K562 (cell line): ENCODE results near the gene FANCC. TPM values are rescaled to one million over a fixed set of nuclear protein-coding genes. Genes with fewer than 3 reads are reported as not detected.

ENCODE experiments used
- ATAC-seq: fragments of 200-7000 bp; cut with Tn5 transposase; 3 replicates; pipeline ENCODE4 v1.9.1; 2020; ENCODE audit warnings: moderate library complexity
- BruUV-seq: library from RNA; stranded (reverse); fragments of 400-500 nt; replicated peaks from 2 replicates; lab custom pipeline; 2021; lab: Mats Ljungman, UMichigan
- CTCF ChIA-PET: fragments of 300-600 bp; formaldehyde crosslinking; extraction: SDS; loops from one replicate; lab custom pipeline; 2021; ENCODE audit warnings: low intra/inter-chr PET ratio; lab: Yijun Ruan, JAX
- POLR2A ChIA-PET: fragments of 300-600, 350-650 bp; sonication (Branson Sonifier 250); formaldehyde crosslinking; extraction: SDS; loops from one replicate; lab custom pipeline; 2021; ENCODE audit warnings: antibody characterized with exemption, inconsistent platforms; lab: Yijun Ruan, JAX
- DNase-seq, 4 experiments: peaks; one replicate each; pipeline versions ENCODE4 v3.0.0 to v3.0.0-alpha.2; 2011 to 2018; ENCODE audit warnings: low spot score in 3 of 4, mixed read lengths in 3 of 4; ENCODE audit errors: extremely low read depth in 1 of 4
- FAIRE-seq: peaks from 2 replicates; lab custom pipeline; 2011; peaks lifted over from hg19 to GRCh38; lab: Jason Lieb, UNC
- H2AFZ ChIP-seq: 2 replicates; pipeline ENCODE4 v1.6.0; 2011; ENCODE audit warnings: low read depth, low read length, control low read depth, inconsistent platforms
- H3K27ac ChIP-seq: fragments of 200-600 bp; 3 replicates; pipeline ENCODE4 v1.8.0; 2011; ENCODE audit warnings: low read depth, mild to moderate bottlenecking, control low read depth, inconsistent platforms, low read length, moderate library complexity, mixed read lengths; ENCODE audit errors: extremely low read depth
- H3K27me3 ChIP-seq, 2 experiments: fragments of 300-600 bp in 1 of 2; 2 replicates in 1 of 2; 3 replicates in 1 of 2; pipeline versions ENCODE4 v1.6.0 to v1.8.0; 2011; ENCODE audit warnings: inconsistent platforms in 2 of 2, low read length in 2 of 2, mild to moderate bottlenecking in 1 of 2, mixed read lengths in 1 of 2, moderate library complexity in 1 of 2; ENCODE audit not compliant: control insufficient read depth in 2 of 2, insufficient read depth in 2 of 2
- H3K36me3 ChIP-seq: fragments of 300-600 bp; 3 replicates; pipeline ENCODE4 v1.8.0; 2011; ENCODE audit warnings: mild to moderate bottlenecking, low read length, inconsistent platforms; ENCODE audit not compliant: control insufficient read depth, insufficient read depth
- H3K4me1 ChIP-seq, 2 experiments: fragments of 200-600 bp in 1 of 2; replicated peaks in 1 of 2; 2 replicates in 1 of 2; 3 replicates in 1 of 2; pipeline versions ENCODE4 v1.5.1 to v1.8.0; 2011; ENCODE audit warnings: inconsistent platforms in 2 of 2, low read length in 2 of 2, mild to moderate bottlenecking in 1 of 2, mixed read lengths in 1 of 2, moderate library complexity in 1 of 2; ENCODE audit not compliant: control insufficient read depth in 2 of 2, insufficient read depth in 2 of 2
- H3K4me2 ChIP-seq: 2 replicates; pipeline ENCODE4 v1.6.1; 2011; ENCODE audit warnings: low read length, control low read depth, inconsistent platforms, mixed read lengths; ENCODE audit not compliant: insufficient read depth
- H3K4me3 ChIP-seq: fragments of 200-600 bp; sonication (generic), shearing (Covaris generic); 2 replicates; pipeline ENCODE4 v1.5.1; 2016; ENCODE audit warnings: control low read depth, inconsistent platforms
- H3K79me2 ChIP-seq: fragments of 200-600 bp; 3 replicates; pipeline ENCODE4 v1.8.0; 2011; ENCODE audit warnings: low read length, inconsistent platforms; ENCODE audit not compliant: control insufficient read depth, insufficient read depth
- H3K9ac ChIP-seq, 2 experiments: 2 replicates each; pipeline versions ENCODE4 v1.6.0 to v1.6.1; 2011; ENCODE audit warnings: low read depth in 2 of 2, low read length in 2 of 2, control low read depth in 1 of 2, inconsistent platforms in 1 of 2, mild to moderate bottlenecking in 1 of 2, mixed read lengths in 1 of 2; ENCODE audit not compliant: insufficient read depth in 1 of 2
- H3K9me1 ChIP-seq: one replicate; pipeline ENCODE4 v1.6.0; 2011; ENCODE audit warnings: inconsistent platforms, mild to moderate bottlenecking, low read length, moderate library complexity; ENCODE audit not compliant: control insufficient read depth, insufficient read depth
- H3K9me3 ChIP-seq: replicated peaks from 2 replicates; pipeline ENCODE4 v1.5.1; 2011; ENCODE audit warnings: low read depth, low read length, inconsistent platforms; ENCODE audit not compliant: control insufficient read depth, insufficient read depth
- H4K20me1 ChIP-seq: replicated peaks from 2 replicates; pipeline ENCODE4 v1.6.1; 2011; ENCODE audit warnings: low read length, inconsistent platforms, mixed read lengths; ENCODE audit not compliant: control insufficient read depth, insufficient read depth
- BCL6 ChIP-seq: fragments of 250-450 bp; sonication (Bioruptor Pico); IDR thresholded peaks from 2 replicates; pipeline ENCODE4 v1.4.0; 2020
- CTBP1 ChIP-seq: fragments of 450-650 bp; IDR thresholded peaks from 2 replicates; pipeline ENCODE4 v1.6.1; 2016; ENCODE audit warnings: borderline replicate concordance
- FOSL1 ChIP-seq: fragments of 200-800 bp; sonication (Bioruptor generic); conservative IDR thresholded peaks from 2 replicates; pipeline ENCODE4 v1.6.1; 2016; ENCODE audit warnings: missing genetic modification characterization, missing compliant biosample characterization
- NELFE ChIP-seq: IDR thresholded peaks from 2 replicates; pipeline ENCODE4 v1.6.1; 2011; ENCODE audit warnings: mild to moderate bottlenecking; ENCODE audit not compliant: insufficient read depth, insufficient read length
- PML ChIP-seq: IDR thresholded peaks from 2 replicates; pipeline ENCODE4 v1.6.1; 2012; ENCODE audit warnings: low read length, inconsistent platforms
- RBBP5 ChIP-seq: fragments of 200-600 bp; sonication (generic); IDR thresholded peaks from 2 replicates; pipeline ENCODE4 v1.6.1; 2012; ENCODE audit warnings: borderline replicate concordance, mild to moderate bottlenecking, low read length, control low read depth, inconsistent platforms; ENCODE audit not compliant: insufficient read depth, poor library complexity, severe bottlenecking
- RBM22 ChIP-seq: fragments of 200-400 bp; formaldehyde crosslinking; IDR thresholded peaks from 2 replicates; pipeline ENCODE4 v1.6.1; 2018; ENCODE audit warnings: low read length, low read depth; ENCODE audit not compliant: poor library complexity, severe bottlenecking
- TOE1 ChIP-seq, 2 experiments: fragments of 450-650 bp in 1 of 2; sonication (generic) in 1 of 2; formaldehyde crosslinking in 1 of 2; IDR thresholded peaks; 2 replicates each; pipeline versions ENCODE4 v1.7.1 to v1.8.0; 2016 to 2022; ENCODE audit warnings: borderline replicate concordance in 2 of 2, mild to moderate bottlenecking in 2 of 2, antibody characterized with exemption in 1 of 2, inconsistent platforms in 1 of 2, low read depth in 1 of 2, missing genetic modification reagents in 1 of 2, moderate library complexity in 1 of 2
- ZKSCAN8 ChIP-seq: fragments of 200-800 bp; sonication (Bioruptor generic); IDR thresholded peaks from 2 replicates; pipeline ENCODE4 v1.6.1; 2016; ENCODE audit warnings: missing genetic modification characterization, missing compliant biosample characterization
- ZNF431 ChIP-seq: sonication (generic); formaldehyde crosslinking; IDR thresholded peaks from 2 replicates; pipeline ENCODE4 v1.8.0; 2022; ENCODE audit warnings: mild to moderate bottlenecking, missing genetic modification reagents
- ZNF695 ChIP-seq: fragments of 450-650 bp; formaldehyde crosslinking; IDR thresholded peaks from 2 replicates; pipeline ENCODE4 v1.4.0; 2020; ENCODE audit warnings: mild to moderate bottlenecking, moderate library complexity
- WGBS: fragments of 100-300 bp; shearing (Covaris generic); methylation state at CpG from one replicate; pipeline ENCODE4 v1.1.6; 2016; ENCODE audit warnings: low coverage, mixed read lengths; ENCODE audit not compliant: insufficient coverage; ENCODE audit errors: missing lambda C conversion rate; 5-methylcytosine and 5-hydroxymethylcytosine counted together
- in situ Hi-C: fragments of 300-500 bp; cut with MboI; formaldehyde crosslinking; loops from 4 replicates; pipeline ENCODE4 v1.15.0; 2018; ENCODE audit warnings: inconsistent platforms, mixed read lengths
- intact Hi-C: fragments of 100-400 bp; cut with micrococcal nuclease; formaldehyde crosslinking; loops from 2 replicates; pipeline ENCODE4 v1.14.2; 2022
- polyA plus RNA-seq, 8 experiments: library from polyadenylated mRNA; depleted of rRNA in 4 of 8; stranded (reverse) in 5 of 8; unstranded in 3 of 8; fragments of >200 nt; fragmentation: Nextera tagmentation in 2 of 8; fragmentation: Illumina TruSeq in 1 of 8; extraction: Ambion mirVana in 2 of 8; extraction: Trizol in 1 of 8; gene quantifications; 2 replicates each; pipeline versions ENCODE4 v1.2.1 to v1.2.3, GENCODE V29; 2011 to 2014; ENCODE audit warnings: inconsistent platforms in 1 of 8, missing spikeins in 1 of 8
- total RNA-seq, 7 experiments: library from RNA; depleted of rRNA in 6 of 7; stranded (reverse); fragments of >200 nt in 6 of 7; fragmentation: Illumina TruSeq in 2 of 7; extraction: Trizol in 2 of 7; gene quantifications; 2 replicates each; pipeline versions ENCODE4 v1.2.1 to v1.2.3, GENCODE V29; 2011 to 2021; ENCODE audit warnings: low replicate concordance in 1 of 7
- TF ChIP-seq, protein P1 (sequence below): fragments of 250-450 bp; sonication (Bioruptor Pico); IDR thresholded peaks from 2 replicates; pipeline ENCODE4 v1.8.0; 2021; ENCODE audit warnings: borderline replicate concordance, mild to moderate bottlenecking, moderate library complexity; ENCODE audit not compliant: poor library complexity, severe bottlenecking
- TF ChIP-seq, protein P2 (sequence below): fragments of 200-400 bp; formaldehyde crosslinking; IDR thresholded peaks from 2 replicates; pipeline ENCODE4 v1.6.1; 2017; ENCODE audit warnings: mild to moderate bottlenecking, low read depth, low read length, moderate library complexity
- TF ChIP-seq, protein P3 (sequence below), 2 experiments: IDR thresholded peaks in 1 of 2; conservative IDR thresholded peaks in 1 of 2; 2 replicates each; pipeline ENCODE4 v1.6.1; 2016; ENCODE audit warnings: low read depth in 2 of 2, mild to moderate bottlenecking in 1 of 2, missing compliant biosample characterization in 1 of 2, missing genetic modification characterization in 1 of 2, moderate library complexity in 1 of 2

Gene FANCC
- total and polyA plus RNA-seq, 9 of the 15 experiments (the other 6 are each of a cell fraction or from before 2014, with no cell fraction given), result 4.6 to 18.4 (median 14.2) TPM

DNA sequence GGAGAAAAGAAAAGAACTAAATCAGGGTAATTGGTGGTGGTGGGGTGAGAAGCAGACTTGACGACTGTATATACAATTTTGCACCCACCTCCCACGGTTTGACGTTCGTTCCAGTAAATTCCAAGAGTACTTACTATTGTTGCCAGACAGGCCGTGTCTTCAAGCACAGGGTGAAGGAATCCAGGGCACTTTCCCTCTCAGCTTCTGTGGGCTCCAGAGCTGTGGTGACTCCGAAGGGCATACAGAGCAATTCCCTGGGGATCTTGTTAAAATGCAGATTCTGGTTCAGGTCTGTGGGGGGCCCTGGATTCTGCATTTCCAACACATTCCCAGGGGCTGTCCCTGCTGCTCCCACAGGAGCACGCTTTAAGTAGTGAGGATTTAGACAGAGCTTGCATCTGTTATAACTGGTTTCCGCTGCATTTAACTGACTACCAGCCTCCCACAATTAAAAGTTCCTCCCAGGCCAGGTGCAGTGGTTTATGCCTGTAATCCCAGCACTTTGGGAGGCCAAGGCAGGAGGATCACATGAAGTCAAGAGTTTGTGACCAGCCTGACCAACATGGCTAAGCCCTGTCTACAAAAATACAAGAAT, 49.3 kb upstream of the FANCC start:
- 2% methylated on average over 8 of the region's 8 CpGs for WGBS
- ATAC-seq (no peak), FAIRE-seq (no peak), DNase-seq (no peak)
- H3K9ac ChIP-seq, result no peak overlapping the region
- H2AFZ ChIP-seq, result no peak overlapping the region
- H3K27me3 ChIP-seq, result peaks cover 42 to 50% of the 10 kb centered on the region in 2 experiments; a peak in 4 of 5 replicates
- H3K27ac ChIP-seq, result no peak overlapping the region
- no peaks in the 10 kb centered on the region for H3K9me1 ChIP-seq
- no peaks in the 10 kb centered on the region for H3K36me3 ChIP-seq
- ChIA-PET CTCF (no interaction called here), POLR2A (no interaction called here)
- H3K4me2 ChIP-seq, result no peak overlapping the region
- no TSS peak for BruUV-seq
- intact Hi-C loops (no loop called here), in situ Hi-C loops (no loop called here)
- no peaks in the 10 kb centered on the region for H3K9me3 ChIP-seq
- H4K20me1 ChIP-seq, result no peaks in the 10 kb centered on the region
- TF ChIP-seq, protein P1, sequence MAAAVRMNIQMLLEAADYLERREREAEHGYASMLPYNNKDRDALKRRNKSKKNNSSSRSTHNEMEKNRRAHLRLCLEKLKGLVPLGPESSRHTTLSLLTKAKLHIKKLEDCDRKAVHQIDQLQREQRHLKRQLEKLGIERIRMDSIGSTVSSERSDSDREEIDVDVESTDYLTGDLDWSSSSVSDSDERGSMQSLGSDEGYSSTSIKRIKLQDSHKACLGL (CRISPR knock-in tag), result no peak
- TF ChIP-seq NELFE, result no peak
- no peak for TF ChIP-seq TOE1 (IDR thresholded peaks at IDR 0.05; ENCODE audit: borderline replicate concordance)
- no peak for TF ChIP-seq TOE1 (CRISPR knock-in tag; IDR thresholded peaks at IDR 0.05; ENCODE audit: borderline replicate concordance, low read depth)
- TF ChIP-seq, protein P2, sequence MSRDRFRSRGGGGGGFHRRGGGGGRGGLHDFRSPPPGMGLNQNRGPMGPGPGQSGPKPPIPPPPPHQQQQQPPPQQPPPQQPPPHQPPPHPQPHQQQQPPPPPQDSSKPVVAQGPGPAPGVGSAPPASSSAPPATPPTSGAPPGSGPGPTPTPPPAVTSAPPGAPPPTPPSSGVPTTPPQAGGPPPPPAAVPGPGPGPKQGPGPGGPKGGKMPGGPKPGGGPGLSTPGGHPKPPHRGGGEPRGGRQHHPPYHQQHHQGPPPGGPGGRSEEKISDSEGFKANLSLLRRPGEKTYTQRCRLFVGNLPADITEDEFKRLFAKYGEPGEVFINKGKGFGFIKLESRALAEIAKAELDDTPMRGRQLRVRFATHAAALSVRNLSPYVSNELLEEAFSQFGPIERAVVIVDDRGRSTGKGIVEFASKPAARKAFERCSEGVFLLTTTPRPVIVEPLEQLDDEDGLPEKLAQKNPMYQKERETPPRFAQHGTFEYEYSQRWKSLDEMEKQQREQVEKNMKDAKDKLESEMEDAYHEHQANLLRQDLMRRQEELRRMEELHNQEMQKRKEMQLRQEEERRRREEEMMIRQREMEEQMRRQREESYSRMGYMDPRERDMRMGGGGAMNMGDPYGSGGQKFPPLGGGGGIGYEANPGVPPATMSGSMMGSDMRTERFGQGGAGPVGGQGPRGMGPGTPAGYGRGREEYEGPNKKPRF, result no peak
- no peak for TF ChIP-seq ZKSCAN8 (CRISPR knock-in tag)
- no peak for TF ChIP-seq PML
- no peak for TF ChIP-seq RBM22
- no peak for TF ChIP-seq FOSL1 (tag)
- no peak for TF ChIP-seq BCL6 (CRISPR knock-in tag)
- no peak for TF ChIP-seq RBBP5
- TF ChIP-seq, protein P3, sequence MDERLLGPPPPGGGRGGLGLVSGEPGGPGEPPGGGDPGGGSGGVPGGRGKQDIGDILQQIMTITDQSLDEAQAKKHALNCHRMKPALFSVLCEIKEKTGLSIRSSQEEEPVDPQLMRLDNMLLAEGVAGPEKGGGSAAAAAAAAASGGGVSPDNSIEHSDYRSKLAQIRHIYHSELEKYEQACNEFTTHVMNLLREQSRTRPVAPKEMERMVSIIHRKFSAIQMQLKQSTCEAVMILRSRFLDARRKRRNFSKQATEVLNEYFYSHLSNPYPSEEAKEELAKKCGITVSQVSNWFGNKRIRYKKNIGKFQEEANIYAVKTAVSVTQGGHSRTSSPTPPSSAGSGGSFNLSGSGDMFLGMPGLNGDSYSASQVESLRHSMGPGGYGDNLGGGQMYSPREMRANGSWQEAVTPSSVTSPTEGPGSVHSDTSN (CRISPR knock-in tag; IDR thresholded peaks at IDR 0.05; ENCODE audit: low read depth), result no peak
- TF ChIP-seq, protein P3 (tag; conservative IDR thresholded peaks at IDR 0.05; ENCODE audit: low read depth), result no peak
- no peak for TF ChIP-seq CTBP1
- no peak for TF ChIP-seq ZNF431 (CRISPR knock-in tag)
- TF ChIP-seq ZNF695 (CRISPR knock-in tag), result no peak
- peaks cover 0 to 3% of the 10 kb centered on the region in 2 experiments; a peak in 1 of 5 replicates for H3K4me1 ChIP-seq
- H3K4me3 ChIP-seq, result no peak overlapping the region
- no peaks in the 10 kb centered on the region for H3K79me2 ChIP-seq
